Transverse colon (tissue), 4 donors: ENCODE measurements around the gene ACTN1. TPM values are rescaled to one million over a fixed set of nuclear protein-coding genes. Genes with fewer than 3 reads are reported as not detected.

Experiments used
- DNase-seq: peaks from one replicate; pipeline ENCODE4 v3.0.0-alpha.2; 2019
- H3K27ac ChIP-seq, 4 donors: fragments of 200-600 bp; sonication (generic); 2 replicates each; pipeline ENCODE4 v1.5.1; 2016 to 2018; ENCODE audit warnings: inconsistent platforms in 4 of 4
- H3K27me3 ChIP-seq: fragments of 200-600 bp; sonication (generic); 2 replicates; pipeline ENCODE4 v1.5.1; 2017; ENCODE audit warnings: inconsistent platforms
- H3K36me3 ChIP-seq, 4 donors: fragments of 200-600 bp; sonication (generic); 2 replicates each; pipeline ENCODE4 v1.5.1; 2017 to 2019; ENCODE audit warnings: inconsistent platforms in 4 of 4
- H3K4me1 ChIP-seq, 4 donors: fragments of 200-600 bp; sonication (generic); 2 replicates each; pipeline ENCODE4 v1.5.1; 2017 to 2020; ENCODE audit warnings: inconsistent platforms in 4 of 4
- H3K4me3 ChIP-seq, 4 donors: fragments of 200-600 bp; sonication (generic); 1 replicate in 1 of 4; 2 replicates in 3 of 4; pipeline versions ENCODE4 v1.5.1 to v1.6.1; 2017 to 2019; ENCODE audit warnings: inconsistent platforms in 4 of 4
- H3K9me3 ChIP-seq, 2 donors: fragments of 200-600 bp; sonication (generic); 2 replicates each; pipeline ENCODE4 v1.5.1; 2017 to 2019; ENCODE audit warnings: inconsistent platforms in 2 of 2
- EP300 ChIP-seq: sonication (generic); formaldehyde crosslinking; IDR thresholded peaks from one replicate; pipeline ENCODE4 v1.6.1; 2017; ENCODE audit warnings: antibody characterized with exemption, low read depth
- POLR2A ChIP-seq: fragments of 450-650 bp; IDR thresholded peaks from one replicate; pipeline ENCODE4 v1.6.1; 2016; ENCODE audit warnings: antibody characterized with exemption, mild to moderate bottlenecking, moderate library complexity
- POLR2AphosphoS5 ChIP-seq, 3 donors: sonication (generic); formaldehyde crosslinking; IDR thresholded peaks; one replicate each; pipeline ENCODE4 v1.6.1; 2016; ENCODE audit warnings: antibody characterized with exemption in 3 of 3
- WGBS, 2 donors: methylation state at CpG; one replicate each; pipeline ENCODE4 v1.1.5; 2018; ENCODE audit warnings: low coverage in 1 of 2; 5-methylcytosine and 5-hydroxymethylcytosine counted together
- in situ Hi-C, 4 donors: fragments of 200-750 bp; cut with MboI; loops; one replicate each; pipeline versions ENCODE4 v1.15.0 to v1.15.1; 2017; ENCODE audit warnings: low sequenced_read_pairs in 3 of 4, low pct_ligation_motif_present in 1 of 4, low pct_unique_long_range_greater_than_20kb in 1 of 4
- intact Hi-C: fragments of 100-400 bp; cut with DNase I; formaldehyde crosslinking; loops from one replicate; pipeline ENCODE4 v1.15.1; 2023; ENCODE audit warnings: low total_unique reads
- total RNA-seq, 4 donors: library from RNA; depleted of rRNA; stranded (reverse); fragments of >200 nt; gene quantifications; one replicate each; pipeline ENCODE4 v1.1.0, GENCODE V29; 2016
- TF ChIP-seq, protein P1 (sequence below), 5 experiments: fragments of 200-600 bp in 3 of 5; fragments of 450-650 bp in 2 of 5; sonication (generic) in 3 of 5; IDR thresholded peaks; 1 replicate in 2 of 5; 2 replicates in 3 of 5; pipeline ENCODE4 v1.5.1; 2016 to 2017; ENCODE audit warnings: antibody characterized with exemption in 5 of 5, inconsistent platforms in 3 of 5, mild to moderate bottlenecking in 2 of 5, moderate library complexity in 1 of 5

The ACTN1 gene
- total RNA-seq, 4 donors from 2014 or later: 127 to 403 (median 197) TPM

DNA sequence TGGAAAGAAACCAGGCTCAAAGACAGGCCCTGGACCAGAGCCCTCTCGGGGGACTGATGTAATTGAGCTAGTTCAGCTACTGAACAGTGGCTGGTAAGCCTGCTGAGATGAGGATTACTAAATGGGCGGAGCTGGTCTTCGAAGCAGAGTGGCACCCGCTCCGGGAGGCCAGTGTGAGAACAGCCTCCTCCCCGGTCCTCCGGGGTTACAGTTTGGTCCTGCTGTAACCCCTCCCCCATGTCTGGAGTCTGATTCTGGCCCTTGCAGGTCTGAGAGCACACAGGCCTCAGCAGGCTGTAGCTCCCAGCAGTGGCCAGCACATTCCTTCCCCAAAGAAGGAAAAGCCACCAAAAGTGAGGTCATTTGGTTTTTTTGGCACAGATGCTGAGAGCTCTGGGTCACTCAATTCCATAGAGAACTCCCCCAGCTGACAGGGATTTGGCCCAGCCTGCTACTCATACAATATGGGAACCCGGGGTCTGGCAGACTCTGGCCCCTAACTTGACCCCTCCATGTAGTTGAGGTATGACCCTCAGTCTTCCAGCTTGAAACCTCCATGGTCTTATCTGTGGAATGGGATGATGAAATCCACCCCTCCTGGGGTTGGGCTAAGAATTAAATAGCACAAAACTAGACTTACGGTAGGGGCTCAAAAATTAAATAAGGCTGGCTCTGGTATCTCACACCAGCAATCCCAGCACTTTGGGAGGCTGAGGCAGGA is 39.0 kb downstream of the ACTN1 start:
- WGBS, 2 donors: 29% methylated on average over 8 of the region's 9 CpGs; no CpG with 5 or more reads in 1 of the 2 donors
- Histone ChIP-seq H3K9me3 (no peaks in the 10 kb centered on the region), H3K36me3 (no peaks in the 10 kb centered on the region), H3K27me3 (no peaks in the 10 kb centered on the region), H3K4me3 (no peak overlapping the region), H3K27ac (peak overlapping the region; percentile 93 to 99 (median 96)), H3K4me1 (peaks cover 55 to 98% (median 91%) of the 10 kb centered on the region in 4 donors)
- TF ChIP-seq POLR2AphosphoS5 (IDR thresholded peaks at IDR 0.05) (peak; percentile 57 to 74 (median 66)), EP300 (peak; percentile 9), POLR2A (no peak)
- TF ChIP-seq, protein P1, sequence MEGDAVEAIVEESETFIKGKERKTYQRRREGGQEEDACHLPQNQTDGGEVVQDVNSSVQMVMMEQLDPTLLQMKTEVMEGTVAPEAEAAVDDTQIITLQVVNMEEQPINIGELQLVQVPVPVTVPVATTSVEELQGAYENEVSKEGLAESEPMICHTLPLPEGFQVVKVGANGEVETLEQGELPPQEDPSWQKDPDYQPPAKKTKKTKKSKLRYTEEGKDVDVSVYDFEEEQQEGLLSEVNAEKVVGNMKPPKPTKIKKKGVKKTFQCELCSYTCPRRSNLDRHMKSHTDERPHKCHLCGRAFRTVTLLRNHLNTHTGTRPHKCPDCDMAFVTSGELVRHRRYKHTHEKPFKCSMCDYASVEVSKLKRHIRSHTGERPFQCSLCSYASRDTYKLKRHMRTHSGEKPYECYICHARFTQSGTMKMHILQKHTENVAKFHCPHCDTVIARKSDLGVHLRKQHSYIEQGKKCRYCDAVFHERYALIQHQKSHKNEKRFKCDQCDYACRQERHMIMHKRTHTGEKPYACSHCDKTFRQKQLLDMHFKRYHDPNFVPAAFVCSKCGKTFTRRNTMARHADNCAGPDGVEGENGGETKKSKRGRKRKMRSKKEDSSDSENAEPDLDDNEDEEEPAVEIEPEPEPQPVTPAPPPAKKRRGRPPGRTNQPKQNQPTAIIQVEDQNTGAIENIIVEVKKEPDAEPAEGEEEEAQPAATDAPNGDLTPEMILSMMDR (IDR thresholded peaks at IDR 0.05): no peak
- in situ Hi-C loops (no loop called here), intact Hi-C loops (loop anchor here (5.0 kb wide), 2 partner anchors 33 to 37 kb away; partner anchors contain the start of gene ACTN1)
- DNase-seq: peak; percentile 67

GRCh38 chr14:68939181-68939892 is 39.8 kb downstream of the ACTN1 start:
- H3K4me3 ChIP-seq: no peak overlapping the region
- in situ Hi-C loops (no loop called here), intact Hi-C loops (loop anchor here (5.0 kb wide), 1 partner anchor 38 kb away; the partner anchor contains the start of gene ACTN1)
- H3K27ac ChIP-seq: peak overlapping the region; percentile 93 to 99 (median 96)
- no peaks in the 10 kb centered on the region for H3K27me3 ChIP-seq
- WGBS, 2 donors: 26 to 36% methylated on average over 7 to 11 of the region's 11 CpGs
- DNase-seq: no peak
- peak in 1 of 3 donors; percentile 6 for TF ChIP-seq POLR2AphosphoS5 (IDR thresholded peaks at IDR 0.05)
- TF ChIP-seq, protein P1 (IDR thresholded peaks at IDR 0.05): no peak
- H3K9me3 ChIP-seq: no peaks in the 10 kb centered on the region
- peaks cover 56 to 96% (median 84%) of the 10 kb centered on the region in 4 donors for H3K4me1 ChIP-seq
- H3K36me3 ChIP-seq: no peaks in the 10 kb centered on the region

DNA sequence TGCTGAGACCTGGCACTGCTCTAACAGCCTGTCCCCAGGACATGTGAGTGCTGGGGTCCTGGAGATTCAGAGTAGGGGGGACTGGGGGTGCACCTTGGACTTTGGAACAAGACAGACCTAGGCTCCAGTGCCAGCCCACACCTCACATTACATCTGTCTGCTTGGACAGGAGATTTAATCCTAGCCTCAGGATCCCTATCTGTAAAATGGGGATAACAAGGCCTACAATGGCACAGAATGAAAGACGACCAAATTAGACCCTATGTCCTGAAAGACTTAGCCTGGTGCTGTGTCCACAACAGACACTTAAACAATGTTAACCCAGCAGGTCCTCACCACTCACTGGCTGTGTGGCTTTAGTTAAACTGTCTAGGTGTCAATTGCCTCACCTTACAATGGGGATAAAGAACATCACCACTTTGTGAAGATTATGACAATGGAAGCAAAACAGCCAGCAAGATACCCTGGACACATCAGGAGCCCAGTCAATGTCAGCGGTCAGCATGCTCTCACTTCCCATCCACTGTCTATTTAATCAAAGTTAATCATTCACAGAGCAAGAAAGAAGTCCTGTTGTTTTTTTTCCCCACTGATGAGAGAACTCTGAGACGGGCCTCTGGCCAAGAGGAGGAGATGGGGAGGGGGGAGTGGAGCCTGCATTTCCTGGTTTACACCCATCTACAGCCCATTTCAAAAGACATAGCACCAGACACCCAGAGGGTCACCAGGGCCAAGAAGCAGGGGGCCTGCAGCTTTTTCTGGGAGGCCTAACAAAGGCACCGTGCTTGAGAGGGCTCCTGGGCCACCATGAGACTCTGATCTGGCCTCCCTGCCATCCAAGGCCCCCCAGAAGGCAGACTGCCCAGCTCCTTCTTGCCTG is 40.6 kb downstream of the ACTN1 start:
- peak overlapping the region; percentile 93 to 99 (median 96) for H3K27ac ChIP-seq
- no peaks in the 10 kb centered on the region for H3K9me3 ChIP-seq
- 28% methylated on average over 4 of the region's 4 CpGs; no CpG with 5 or more reads in 1 of the 2 donors for WGBS, 2 donors
- H3K27me3 ChIP-seq: no peaks in the 10 kb centered on the region
- intact Hi-C loops (loop anchor here (5.0 kb wide), 1 partner anchor 39 kb away; the partner anchor contains the start of gene ACTN1), in situ Hi-C loops (no loop called here)
- TF ChIP-seq POLR2A (peak; percentile 41), EP300 (no peak), POLR2AphosphoS5 (IDR thresholded peaks at IDR 0.05) (no peak)
- TF ChIP-seq, protein P1 (IDR thresholded peaks at IDR 0.05): no peak
- no peak overlapping the region for H3K4me3 ChIP-seq
- no peaks in the 10 kb centered on the region for H3K36me3 ChIP-seq
- peak; percentile 72 for DNase-seq
- peaks cover 51 to 88% (median 77%) of the 10 kb centered on the region in 4 donors for H3K4me1 ChIP-seq
